CD8-positive, alpha-beta memory T cell (primary cell): Measurements from ENCODE around the gene IKBKE. TPM values are rescaled to one million over a fixed set of nuclear protein-coding genes. Genes with fewer than 3 reads are reported as not detected.

Experiments used
- CTCF ChIA-PET: fragments of 350-600 bp; sonication (Branson Sonifier 250); formaldehyde crosslinking; loops from one replicate; lab custom pipeline; 2021; ENCODE audit warnings: antibody characterized with exemption; lab: Charles Lee
- POLR2A ChIA-PET: fragments of 350-600 bp; sonication (Branson Sonifier 250); formaldehyde crosslinking; loops from one replicate; lab custom pipeline; 2021; ENCODE audit warnings: antibody characterized with exemption; lab: Charles Lee
- DNase-seq, 5 donors: peaks; one replicate each; pipeline versions ENCODE4 v3.0.0 to v3.0.0-alpha.2; 2020 to 2022; ENCODE audit warnings: mixed read lengths in 1 of 5
- H3K27ac ChIP-seq: one replicate; pipeline ENCODE4 v1.7.0; 2013; ENCODE audit warnings: low read depth, mild to moderate bottlenecking, low read length, moderate library complexity
- H3K27me3 ChIP-seq: 2 replicates; pipeline ENCODE4 v1.7.0; 2013; ENCODE audit warnings: low read length, mild to moderate bottlenecking; ENCODE audit not compliant: insufficient read depth, poor library complexity, severe bottlenecking
- H3K36me3 ChIP-seq: 2 replicates; pipeline ENCODE4 v1.7.0; 2013; ENCODE audit warnings: mild to moderate bottlenecking, low read length, moderate library complexity; ENCODE audit not compliant: insufficient read depth
- H3K4me1 ChIP-seq: 2 replicates; pipeline ENCODE4 v1.7.0; 2013; ENCODE audit warnings: mild to moderate bottlenecking, low read length, moderate library complexity; ENCODE audit not compliant: insufficient read depth
- H3K4me3 ChIP-seq: 2 replicates; pipeline ENCODE4 v1.7.0; 2013; ENCODE audit warnings: mild to moderate bottlenecking, low read length
- H3K9me3 ChIP-seq: 2 replicates; pipeline ENCODE4 v1.7.0; 2013; ENCODE audit warnings: mild to moderate bottlenecking, low read length
- H3K27ac Mint-ChIP-seq, 8 donors: one replicate each; pipeline ENCODE4 v1.8.0; 2020 to 2021; ENCODE audit warnings: mixed read lengths in 8 of 8, mild to moderate bottlenecking in 6 of 8, inconsistent platforms in 3 of 8, moderate library complexity in 3 of 8
- H3K27me3 Mint-ChIP-seq, 2 donors: one replicate each; pipeline ENCODE4 v1.8.0; 2020 to 2021; ENCODE audit warnings: mixed read lengths in 2 of 2, mild to moderate bottlenecking in 1 of 2, moderate library complexity in 1 of 2
- H3K36me3 Mint-ChIP-seq, 3 donors: one replicate each; pipeline ENCODE4 v1.8.0; 2020 to 2021; ENCODE audit warnings: mixed read lengths in 3 of 3, inconsistent platforms in 1 of 3, mild to moderate bottlenecking in 1 of 3
- H3K4me1 Mint-ChIP-seq, 3 donors: one replicate each; pipeline ENCODE4 v1.8.0; 2020 to 2021; ENCODE audit warnings: mixed read lengths in 3 of 3, inconsistent platforms in 1 of 3, mild to moderate bottlenecking in 1 of 3
- H3K4me3 Mint-ChIP-seq, 7 donors: one replicate each; pipeline ENCODE4 v1.8.0; 2020 to 2021; ENCODE audit warnings: mixed read lengths in 7 of 7, mild to moderate bottlenecking in 6 of 7, moderate library complexity in 4 of 7, inconsistent platforms in 2 of 7
- H3K9me3 Mint-ChIP-seq, 5 donors: one replicate each; pipeline ENCODE4 v1.8.0; 2020 to 2022; ENCODE audit warnings: mixed read lengths in 5 of 5, mild to moderate bottlenecking in 3 of 5, moderate library complexity in 2 of 5, inconsistent platforms in 1 of 5
- polyA plus RNA-seq: library from polyadenylated mRNA; unstranded; fragments of 300-500 nt; fragmentation: Illumina TruSeq; gene quantifications from one replicate; pipeline ENCODE4 v1.2.3, GENCODE V29; 2021
- total RNA-seq, 2 experiments: library from RNA; stranded (reverse); gene quantifications; one replicate each; pipeline ENCODE4 v1.2.3, GENCODE V29; 2021

The IKBKE gene
- total and polyA plus RNA-seq, 3 experiments from 2014 or later: 17.1 to 46.6 (median 18.4) TPM

DNA sequence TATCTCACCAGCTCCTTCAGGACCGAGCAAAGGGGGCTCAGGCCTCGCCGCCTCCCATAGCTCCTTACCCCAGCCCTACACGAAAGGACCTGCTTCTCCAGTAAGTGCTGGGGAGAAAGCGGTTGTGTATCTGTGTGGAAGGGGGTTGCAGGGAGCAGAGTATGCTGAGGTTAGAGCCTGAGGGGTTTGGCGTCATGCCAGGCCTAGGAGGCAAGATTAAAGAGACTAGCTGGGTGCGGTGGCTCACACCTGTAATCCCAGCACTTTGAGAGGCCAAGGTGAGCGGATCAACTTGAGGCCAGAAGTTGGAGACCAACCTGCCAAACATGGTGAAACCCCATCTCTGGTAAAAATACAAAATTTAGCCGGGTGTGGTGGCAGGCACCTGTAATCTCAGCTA lies 23.0 kb downstream of the IKBKE start:
- H3K4me3 ChIP-seq: no peak overlapping the region
- no peaks in the 10 kb centered on the region for H3K27me3 ChIP-seq
- Mint-ChIP-seq H3K27me3 (no peaks in the 10 kb centered on the region), H3K4me3 (no peak overlapping the region), H3K4me1 (peaks cover 0 to 3% (median 0%) of the 10 kb centered on the region in 3 donors), H3K27ac (peak overlapping the region in 1 of 8 donors; percentile 75), H3K36me3 (peaks cover 0 to 89% (median 14%) of the 10 kb centered on the region in 3 donors), H3K9me3 (no peaks in the 10 kb centered on the region)
- CTCF ChIA-PET: interaction anchor here (0.9 to 2.0 kb wide), 6 partner anchors 8 to 489 kb away, joined by 3 to 7 read pairs (median 5); partner anchors contain the start of gene EIF2D
- peaks cover 60% of the 10 kb centered on the region for H3K36me3 ChIP-seq
- H3K4me1 ChIP-seq: no peaks in the 10 kb centered on the region
- POLR2A ChIA-PET: interaction anchor here (0.5 kb wide), 1 partner anchor 191 kb away, joined by 4 read pairs; the partner anchor contains the start of gene MAPKAPK2
- no peak for DNase-seq
- no peak overlapping the region for H3K27ac ChIP-seq
- no peaks in the 10 kb centered on the region for H3K9me3 ChIP-seq

DNA sequence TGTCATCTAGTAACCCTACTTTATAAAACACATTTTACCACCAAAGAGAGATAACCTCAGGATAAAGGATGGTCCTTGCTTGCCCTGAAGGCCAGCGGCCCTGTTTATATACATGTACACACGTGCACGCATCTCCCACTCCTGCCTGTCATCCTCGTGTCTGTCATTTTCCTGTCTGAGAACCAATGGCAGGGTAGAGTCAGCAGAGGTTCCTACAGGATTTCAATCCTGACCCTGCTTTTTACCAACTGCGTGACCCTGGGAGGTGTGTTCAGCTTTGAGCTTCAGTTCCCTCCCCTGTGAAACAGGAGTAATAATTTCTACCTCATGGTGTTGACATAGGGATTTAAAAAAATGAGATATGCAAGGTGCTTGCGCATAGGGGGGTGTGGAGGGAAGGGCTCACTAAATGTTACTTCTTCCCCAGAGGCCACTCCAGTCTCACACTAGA lies 24.8 kb downstream of the IKBKE start:
- POLR2A ChIA-PET: interaction anchor here (0.6 kb wide), 1 partner anchor 43 kb away, joined by 6 read pairs; no protein-coding TSS in a partner anchor
- H3K36me3 ChIP-seq: peaks cover 52% of the 10 kb centered on the region

DNA sequence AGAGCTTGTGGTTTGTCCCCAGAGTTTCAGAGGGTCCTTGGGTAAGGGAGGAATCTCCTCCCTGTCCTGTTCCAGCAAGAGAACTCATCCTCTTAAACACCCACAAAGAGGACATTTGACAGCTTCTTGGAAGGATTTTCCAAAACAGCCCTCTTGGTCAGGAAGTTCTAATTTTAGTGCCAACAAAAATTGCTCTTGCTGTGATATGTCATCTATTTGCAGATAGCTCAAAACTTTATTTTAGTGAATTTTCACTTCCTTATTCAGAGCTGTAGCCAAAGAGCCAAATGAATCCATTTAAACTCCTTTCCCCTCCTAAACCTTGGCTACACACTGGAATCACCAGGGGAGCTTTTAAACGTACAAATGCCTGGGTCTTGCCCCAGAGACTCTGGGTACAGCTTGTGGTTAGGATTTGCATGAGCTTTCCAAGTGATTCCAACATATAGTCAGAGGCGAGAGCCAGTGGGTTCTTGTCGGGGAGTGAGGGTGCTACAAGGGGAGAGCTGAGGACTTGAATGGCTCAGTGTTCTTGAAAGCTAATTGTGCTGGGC lies 25.3 kb downstream of the IKBKE start:
- H3K9me3 Mint-ChIP-seq: no peaks in the 10 kb centered on the region
- ChIA-PET CTCF (interaction anchor here (0.8 to 2.5 kb wide), 5 partner anchors 16 to 172 kb away, joined by 3 to 10 read pairs (median 3); no protein-coding TSS in a partner anchor), POLR2A (no interaction called here)
- peak overlapping the region in 5 of 8 donors; percentile 19 to 58 (median 47) for H3K27ac Mint-ChIP-seq
- Histone ChIP-seq H3K36me3 (peaks cover 46% of the 10 kb centered on the region), H3K4me1 (no peaks in the 10 kb centered on the region), H3K4me3 (no peak overlapping the region), H3K9me3 (no peaks in the 10 kb centered on the region), H3K27me3 (no peaks in the 10 kb centered on the region), H3K27ac (no peak overlapping the region)
- peaks cover 0 to 87% (median 12%) of the 10 kb centered on the region in 3 donors for H3K36me3 Mint-ChIP-seq
- no peaks in the 10 kb centered on the region for H3K27me3 Mint-ChIP-seq
- peaks cover 0 to 3% (median 0%) of the 10 kb centered on the region in 3 donors for H3K4me1 Mint-ChIP-seq
- H3K4me3 Mint-ChIP-seq: no peak overlapping the region
- no peak for DNase-seq

More for the DNA sequence above, 24.8 kb downstream of the IKBKE start:
- Mint-ChIP-seq H3K27me3 (no peaks in the 10 kb centered on the region), H3K27ac (peak overlapping the region in 4 of 8 donors; percentile 11 to 33 (median 22)), H3K36me3 (peaks cover 0 to 92% (median 12%) of the 10 kb centered on the region in 3 donors), H3K4me3 (no peak overlapping the region), H3K4me1 (peaks cover 0 to 3% (median 0%) of the 10 kb centered on the region in 3 donors), H3K9me3 (no peaks in the 10 kb centered on the region)
- Histone ChIP-seq H3K4me1 (no peaks in the 10 kb centered on the region), H3K9me3 (no peaks in the 10 kb centered on the region), H3K27me3 (no peaks in the 10 kb centered on the region), H3K27ac (no peak overlapping the region), H3K4me3 (no peak overlapping the region)
- CTCF ChIA-PET: interaction anchor here (0.8 to 2.5 kb wide), 4 partner anchors 16 to 173 kb away, joined by 3 to 10 read pairs (median 3); no protein-coding TSS in a partner anchor
- DNase-seq: no peak

DNA sequence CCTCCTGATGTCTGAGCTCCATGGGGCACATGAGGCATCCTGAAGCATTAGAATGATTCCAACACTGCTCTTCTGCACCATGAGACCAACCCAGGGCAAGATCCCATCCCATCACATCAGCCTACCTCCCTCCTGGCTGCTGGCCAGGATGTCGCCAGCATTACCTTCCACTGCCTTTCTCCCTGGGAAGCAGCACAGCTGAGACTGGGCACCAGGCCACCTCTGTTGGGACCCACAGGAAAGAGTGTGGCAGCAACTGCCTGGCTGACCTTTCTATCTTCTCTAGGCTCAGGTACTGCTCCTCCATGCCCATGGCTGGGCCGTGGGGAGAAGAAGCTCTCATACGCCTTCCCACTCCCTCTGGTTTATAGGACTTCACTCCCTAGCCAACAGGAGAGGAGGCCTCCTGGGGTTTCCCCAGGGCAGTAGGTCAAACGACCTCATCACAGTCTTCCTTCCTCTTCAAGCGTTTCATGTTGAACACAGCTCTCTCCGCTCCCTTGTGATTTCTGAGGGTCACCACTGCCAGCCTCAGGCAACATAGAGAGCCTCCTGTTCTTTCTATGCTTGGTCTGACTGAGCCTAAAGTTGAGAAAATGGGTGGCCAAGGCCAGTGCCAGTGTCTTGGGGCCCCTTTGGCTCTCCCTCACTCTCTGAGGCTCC lies 26.0 kb downstream of the IKBKE start:
- Mint-ChIP-seq H3K9me3 (no peaks in the 10 kb centered on the region), H3K4me3 (no peak overlapping the region), H3K27me3 (no peaks in the 10 kb centered on the region), H3K4me1 (peaks cover 0 to 3% (median 0%) of the 10 kb centered on the region in 3 donors), H3K36me3 (peaks cover 0 to 80% (median 11%) of the 10 kb centered on the region in 3 donors), H3K27ac (peak overlapping the region in 7 of 8 donors; percentile 33 to 82 (median 51))
- Histone ChIP-seq H3K4me3 (no peak overlapping the region), H3K4me1 (no peaks in the 10 kb centered on the region), H3K27ac (no peak overlapping the region), H3K9me3 (no peaks in the 10 kb centered on the region), H3K27me3 (no peaks in the 10 kb centered on the region), H3K36me3 (peaks cover 43% of the 10 kb centered on the region)
- no peak for DNase-seq
- CTCF ChIA-PET: interaction anchor here (0.8 to 2.5 kb wide), 5 partner anchors 17 to 171 kb away, joined by 3 to 10 read pairs (median 3); no protein-coding TSS in a partner anchor
- POLR2A ChIA-PET: interaction anchor here (0.5 kb wide), 1 partner anchor 49 kb away, joined by 4 read pairs; no protein-coding TSS in a partner anchor

DNA sequence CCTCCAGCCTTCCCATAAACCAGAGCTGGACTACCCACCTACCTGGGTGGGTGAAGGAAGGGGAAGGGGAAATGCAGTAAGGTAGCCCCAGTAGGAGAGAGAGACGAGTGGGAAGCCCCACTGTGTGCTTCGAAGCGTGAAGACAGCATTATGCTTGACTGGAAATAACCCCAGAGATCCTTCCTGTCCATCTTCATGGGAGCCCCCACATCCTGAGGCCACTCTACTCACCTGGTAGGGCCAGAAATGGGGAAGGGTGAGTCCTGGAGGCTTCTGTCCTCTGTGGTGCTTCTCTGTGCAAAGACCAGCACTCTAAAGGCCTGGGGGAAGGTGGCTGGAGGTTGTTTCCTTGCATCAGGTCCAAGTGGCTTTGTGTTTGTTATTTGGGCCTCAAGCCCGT lies 27.1 kb downstream of the IKBKE start:
- Mint-ChIP-seq H3K9me3 (no peaks in the 10 kb centered on the region), H3K27me3 (no peaks in the 10 kb centered on the region), H3K27ac (peak overlapping the region in 4 of 8 donors; percentile 36 to 82 (median 51)), H3K36me3 (peaks cover 0 to 69% (median 4%) of the 10 kb centered on the region in 3 donors), H3K4me1 (peaks cover 0 to 6% (median 0%) of the 10 kb centered on the region in 3 donors), H3K4me3 (no peak overlapping the region)
- Histone ChIP-seq H3K4me3 (no peak overlapping the region), H3K27ac (no peak overlapping the region), H3K36me3 (peaks cover 32% of the 10 kb centered on the region), H3K9me3 (no peaks in the 10 kb centered on the region), H3K4me1 (no peaks in the 10 kb centered on the region), H3K27me3 (no peaks in the 10 kb centered on the region)
- DNase-seq: no peak
- POLR2A ChIA-PET: interaction anchor here (0.7 kb wide), 1 partner anchor 420 kb away, joined by 4 read pairs; no protein-coding TSS in a partner anchor
- CTCF ChIA-PET: no interaction called here

DNA sequence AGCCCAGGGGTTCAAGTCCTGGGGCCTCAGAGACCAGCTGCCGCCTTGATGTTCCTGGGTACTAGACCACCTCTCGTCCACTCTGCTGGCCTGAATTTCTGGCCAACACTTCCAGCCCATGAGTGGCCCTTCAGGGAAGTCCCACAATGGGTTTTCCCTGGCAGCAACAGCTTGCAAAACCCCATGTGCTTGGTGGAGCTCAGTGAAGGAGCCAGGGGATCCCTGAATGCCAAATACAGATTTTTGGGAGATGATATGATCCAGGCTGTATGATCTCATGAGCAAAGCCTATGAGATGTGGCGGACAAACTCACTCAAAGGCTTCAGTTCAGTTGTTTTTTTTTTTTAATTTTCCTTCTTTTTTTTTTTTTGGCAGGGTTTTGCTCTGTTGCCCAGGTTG lies 27.5 kb downstream of the IKBKE start:
- Mint-ChIP-seq H3K4me1 (peaks cover 0 to 6% (median 0%) of the 10 kb centered on the region in 3 donors), H3K27me3 (no peaks in the 10 kb centered on the region), H3K27ac (peak overlapping the region in 3 of 8 donors; percentile 33 to 67 (median 36)), H3K36me3 (peaks cover 0 to 65% (median 2%) of the 10 kb centered on the region in 3 donors), H3K4me3 (no peak overlapping the region), H3K9me3 (no peaks in the 10 kb centered on the region)
- H3K27ac ChIP-seq: no peak overlapping the region
- no peak for DNase-seq
- ChIA-PET POLR2A (interaction anchor here (0.7 kb wide), 1 partner anchor 420 kb away, joined by 4 read pairs; no protein-coding TSS in a partner anchor), CTCF (interaction anchor here (0.8 kb wide), 2 partner anchors 36 to 54 kb away, joined by 3 read pairs; no protein-coding TSS in a partner anchor)
- H3K36me3 ChIP-seq: peaks cover 28% of the 10 kb centered on the region
- H3K4me1 ChIP-seq: no peaks in the 10 kb centered on the region
- no peaks in the 10 kb centered on the region for H3K27me3 ChIP-seq
- H3K9me3 ChIP-seq: no peaks in the 10 kb centered on the region
- no peak overlapping the region for H3K4me3 ChIP-seq

DNA sequence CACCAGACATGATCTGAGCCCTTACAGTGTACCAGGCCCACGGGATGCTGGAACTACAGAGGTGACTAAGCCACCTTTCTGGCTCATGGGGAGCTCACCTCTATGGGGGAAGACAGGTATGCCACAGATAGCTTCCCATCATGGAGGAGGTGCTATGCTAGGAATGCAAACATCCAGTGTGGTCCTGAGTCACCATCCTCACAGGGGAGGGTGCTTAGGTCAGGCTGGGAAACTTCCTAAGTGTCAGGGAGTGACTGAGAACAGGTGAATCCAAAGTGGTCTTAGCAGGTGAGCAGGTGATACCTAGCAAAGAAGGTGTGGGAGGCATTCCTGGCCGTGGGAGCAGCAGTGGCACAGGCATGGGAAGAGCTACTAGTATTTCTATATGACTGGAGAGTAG lies 28.4 kb downstream of the IKBKE start:
- Mint-ChIP-seq H3K9me3 (no peaks in the 10 kb centered on the region), H3K27ac (peak overlapping the region in 4 of 8 donors; percentile 36 to 82 (median 60)), H3K4me1 (peaks cover 5 to 7% (median 6%) of the 10 kb centered on the region in 3 donors), H3K36me3 (peaks cover 0 to 56% (median 0%) of the 10 kb centered on the region in 3 donors), H3K4me3 (no peak overlapping the region), H3K27me3 (no peaks in the 10 kb centered on the region)
- Histone ChIP-seq H3K27ac (no peak overlapping the region), H3K36me3 (peaks cover 19% of the 10 kb centered on the region), H3K4me3 (no peak overlapping the region), H3K27me3 (no peaks in the 10 kb centered on the region), H3K4me1 (peaks cover 4% of the 10 kb centered on the region), H3K9me3 (no peaks in the 10 kb centered on the region)
- DNase-seq: no peak
- CTCF ChIA-PET: interaction anchor here (0.8 to 1.3 kb wide), 2 partner anchors 37 to 46 kb away, joined by 3 to 6 read pairs; no protein-coding TSS in a partner anchor
- POLR2A ChIA-PET: no interaction called here
